Retinal pigment epithelial cell (primary cell): ENCODE data around the gene ORAI2.
"Not testable (repeated sequence)": the region's sequence is repeated elsewhere in the genome, so short reads cannot be mapped to it uniquely, and the experiment has no call there.

ENCODE experiments used
- DNase-seq: peaks from one replicate; pipeline ENCODE4 v3.0.0-alpha.2; 2010; ENCODE audit warnings: low read depth
- H3K4me3 ChIP-seq: 2 replicates; pipeline ENCODE4 v1.5.1; 2011; ENCODE audit warnings: mild to moderate bottlenecking, low read length, control low read depth, moderate library complexity
- TF ChIP-seq, protein P1 (sequence below): conservative IDR thresholded peaks from 2 replicates; pipeline ENCODE4 v1.5.1; 2011; ENCODE audit warnings: low read depth, low read length, control low read depth, inconsistent platforms

ORAI2 gene

DNA sequence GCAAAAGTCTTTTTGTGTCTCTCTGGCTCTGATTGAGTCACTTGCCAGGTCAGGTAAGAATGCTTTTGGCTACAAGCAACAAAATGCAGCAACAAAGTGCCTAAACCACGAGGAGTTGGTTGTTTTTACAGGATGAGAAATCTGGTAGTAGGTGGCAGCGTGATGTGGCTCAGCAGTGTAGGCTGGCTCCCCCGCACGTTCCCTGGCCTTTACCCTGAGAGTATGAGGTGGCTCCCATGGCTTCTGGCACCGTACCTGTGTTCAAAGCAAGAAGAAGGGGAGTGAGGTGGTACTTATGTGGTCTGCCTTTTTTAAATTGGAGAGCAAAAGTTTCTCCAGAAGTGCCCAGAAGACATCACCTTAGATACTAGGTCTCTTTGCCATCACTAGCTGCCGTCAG is 25.5 kb upstream of the ORAI2 start:
- TF ChIP-seq, protein P1, sequence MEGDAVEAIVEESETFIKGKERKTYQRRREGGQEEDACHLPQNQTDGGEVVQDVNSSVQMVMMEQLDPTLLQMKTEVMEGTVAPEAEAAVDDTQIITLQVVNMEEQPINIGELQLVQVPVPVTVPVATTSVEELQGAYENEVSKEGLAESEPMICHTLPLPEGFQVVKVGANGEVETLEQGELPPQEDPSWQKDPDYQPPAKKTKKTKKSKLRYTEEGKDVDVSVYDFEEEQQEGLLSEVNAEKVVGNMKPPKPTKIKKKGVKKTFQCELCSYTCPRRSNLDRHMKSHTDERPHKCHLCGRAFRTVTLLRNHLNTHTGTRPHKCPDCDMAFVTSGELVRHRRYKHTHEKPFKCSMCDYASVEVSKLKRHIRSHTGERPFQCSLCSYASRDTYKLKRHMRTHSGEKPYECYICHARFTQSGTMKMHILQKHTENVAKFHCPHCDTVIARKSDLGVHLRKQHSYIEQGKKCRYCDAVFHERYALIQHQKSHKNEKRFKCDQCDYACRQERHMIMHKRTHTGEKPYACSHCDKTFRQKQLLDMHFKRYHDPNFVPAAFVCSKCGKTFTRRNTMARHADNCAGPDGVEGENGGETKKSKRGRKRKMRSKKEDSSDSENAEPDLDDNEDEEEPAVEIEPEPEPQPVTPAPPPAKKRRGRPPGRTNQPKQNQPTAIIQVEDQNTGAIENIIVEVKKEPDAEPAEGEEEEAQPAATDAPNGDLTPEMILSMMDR = no peak
- H3K4me3 ChIP-seq = no peak overlapping the region
- no peak for DNase-seq

DNA sequence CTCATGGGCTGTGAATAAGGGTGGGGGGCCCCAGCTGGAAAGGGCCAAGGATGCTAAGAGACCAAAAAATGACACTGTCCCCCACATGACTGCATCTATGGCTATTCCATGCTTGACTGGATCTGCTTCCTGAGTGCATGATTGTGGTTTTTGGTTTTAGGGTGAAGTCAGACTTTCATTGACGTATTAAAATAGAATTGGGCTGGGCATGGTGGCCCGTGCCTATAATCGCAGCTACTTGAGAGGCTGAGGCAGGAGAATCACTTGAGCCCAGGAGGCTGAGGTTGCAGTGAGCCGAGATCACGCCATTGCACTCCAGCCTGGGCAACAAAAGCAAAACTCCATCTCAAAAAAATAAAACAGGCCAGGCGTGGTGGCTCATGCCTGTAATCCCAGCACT is 24.8 kb upstream of the ORAI2 start:
- H3K4me3 ChIP-seq, DNase-seq: not testable (repeated sequence)

DNA sequence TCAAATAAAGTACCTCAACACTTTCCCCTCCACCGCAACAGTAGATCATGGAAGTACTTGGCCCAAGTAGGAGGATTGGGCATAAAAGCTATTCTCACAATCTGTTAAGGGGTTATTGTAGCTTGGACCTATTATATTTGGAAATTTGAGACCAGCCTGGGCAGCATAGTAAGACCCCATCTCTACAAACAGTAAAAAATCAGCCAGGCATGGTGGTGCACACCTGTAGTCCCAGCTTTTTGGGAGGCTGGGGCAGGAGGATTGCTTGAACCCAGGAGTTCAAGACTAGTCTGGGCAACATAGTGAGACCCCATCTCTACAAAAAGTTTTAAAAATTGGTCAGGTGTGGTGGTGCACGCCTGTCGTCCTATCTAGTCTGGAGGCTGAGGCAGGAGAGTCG is 24.0 kb upstream of the ORAI2 start:
- DNase-seq = no peak
- TF ChIP-seq, protein P1 = no peak
- no peak overlapping the region for H3K4me3 ChIP-seq

DNA sequence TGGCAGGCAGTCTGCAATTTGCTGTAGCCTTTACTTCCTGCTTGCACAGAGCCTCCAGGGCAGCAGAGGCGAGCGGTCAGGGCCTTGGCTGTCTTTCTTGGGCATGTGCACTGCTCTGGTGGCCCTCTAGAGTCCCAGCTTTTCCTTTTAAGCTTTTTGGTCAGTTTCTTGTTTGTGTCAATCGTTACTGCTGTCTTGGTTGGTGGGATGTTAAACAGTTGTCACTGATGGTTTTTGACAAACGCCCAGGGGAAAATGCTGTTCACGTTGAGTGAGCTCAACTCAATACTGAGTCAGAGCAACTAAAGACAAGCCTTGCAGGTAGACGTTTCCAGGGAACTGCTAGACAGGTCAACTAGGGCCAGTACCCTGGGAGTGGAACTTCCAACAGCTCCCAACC is 23.3 kb upstream of the ORAI2 start:
- no peak for DNase-seq
- TF ChIP-seq, protein P1 = no peak
- H3K4me3 ChIP-seq = no peak overlapping the region

DNA sequence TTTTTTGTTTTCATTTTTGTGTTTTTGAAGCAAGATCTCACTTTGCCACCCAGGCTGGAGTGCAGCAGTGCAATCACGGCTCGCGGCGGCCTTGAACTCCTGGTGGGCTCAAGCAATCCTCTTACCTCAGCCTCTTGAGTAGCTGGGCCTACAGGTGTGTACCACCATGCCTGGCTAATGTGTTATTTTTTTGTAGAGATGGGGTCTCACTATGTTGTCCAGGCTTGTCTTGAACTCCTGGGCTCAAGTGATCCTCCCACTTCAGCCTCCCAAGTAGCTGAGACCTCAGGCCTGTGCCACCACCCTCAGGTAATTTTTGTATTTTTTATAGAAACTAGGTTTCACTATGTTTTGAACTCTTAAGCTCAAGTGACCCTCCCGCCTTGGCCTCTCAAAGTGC is 22.5 kb upstream of the ORAI2 start:
- no peak overlapping the region for H3K4me3 ChIP-seq
- TF ChIP-seq, protein P1 = no peak
- no peak for DNase-seq

DNA sequence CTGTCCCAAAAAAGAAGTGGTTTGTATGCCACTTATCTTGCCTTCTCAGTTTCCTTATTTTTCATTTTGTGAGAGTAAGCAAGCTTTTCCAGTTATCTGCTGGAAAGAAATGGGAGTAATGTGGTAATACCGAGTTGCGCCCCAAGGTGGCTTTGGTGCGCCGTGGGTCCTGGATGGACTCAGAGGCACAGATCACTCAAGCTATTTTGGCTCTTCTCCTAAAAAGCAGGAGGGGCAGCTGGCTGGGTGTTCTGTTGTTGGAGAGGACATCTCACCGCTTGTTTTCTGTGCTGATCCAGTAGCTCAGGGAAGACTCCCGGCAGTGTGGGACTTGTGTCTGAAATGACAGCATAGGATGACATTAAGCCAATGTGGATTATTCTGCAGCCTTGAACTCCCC is 20.8 kb upstream of the ORAI2 start:
- no peak for DNase-seq
- H3K4me3 ChIP-seq = no peak overlapping the region
- TF ChIP-seq, protein P1 = peak; percentile 45

DNA sequence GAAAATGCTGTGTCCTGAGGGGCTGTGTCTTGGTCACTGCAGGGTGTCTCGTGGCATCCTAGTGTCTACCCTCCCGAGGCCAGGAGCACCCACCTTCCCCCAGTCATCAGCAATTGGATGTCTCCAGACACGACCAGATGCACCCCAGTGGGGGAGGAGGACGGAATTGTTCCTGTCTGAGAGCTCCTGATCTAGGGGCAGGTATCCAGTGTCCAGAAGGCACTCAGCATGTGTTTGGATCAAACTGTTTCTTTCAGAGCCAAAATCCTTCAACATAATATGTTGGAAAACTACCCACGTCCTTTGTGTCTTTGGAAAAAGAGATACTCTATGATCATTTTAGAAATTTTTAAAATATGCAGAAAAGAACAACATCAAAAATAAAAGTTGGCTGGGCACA is 20.3 kb upstream of the ORAI2 start:
- DNase-seq = no peak
- no peak overlapping the region for H3K4me3 ChIP-seq

More for the DNA sequence above, 20.3 kb upstream of the ORAI2 start:
- TF ChIP-seq, protein P1 = no peak
